K562 (cell line): ENCODE data around the gene TMEM131L. TPM values are rescaled to one million over a fixed set of nuclear protein-coding genes. Genes with fewer than 3 reads are reported as not detected.
"Not testable (repeated sequence)": the region's sequence is repeated elsewhere in the genome, so short reads cannot be mapped to it uniquely, and the experiment has no call there.

ENCODE experiments used
- ATAC-seq: fragments of 200-7000 bp; cut with Tn5 transposase; 3 replicates; pipeline ENCODE4 v1.9.1; 2020; ENCODE audit warnings: moderate library complexity
- BruUV-seq: library from RNA; stranded (reverse); fragments of 400-500 nt; replicated peaks from 2 replicates; lab custom pipeline; 2021; lab: Mats Ljungman, UMichigan
- CTCF ChIA-PET: fragments of 300-600 bp; formaldehyde crosslinking; extraction: SDS; loops from one replicate; lab custom pipeline; 2021; ENCODE audit warnings: low intra/inter-chr PET ratio; lab: Yijun Ruan, JAX
- POLR2A ChIA-PET: fragments of 300-600, 350-650 bp; sonication (Branson Sonifier 250); formaldehyde crosslinking; extraction: SDS; loops from one replicate; lab custom pipeline; 2021; ENCODE audit warnings: antibody characterized with exemption, inconsistent platforms; lab: Yijun Ruan, JAX
- DNase-seq, 4 experiments: peaks; one replicate each; pipeline versions ENCODE4 v3.0.0 to v3.0.0-alpha.2; 2011 to 2018; ENCODE audit warnings: low spot score in 3 of 4, mixed read lengths in 3 of 4; ENCODE audit errors: extremely low read depth in 1 of 4
- FAIRE-seq: peaks from 2 replicates; lab custom pipeline; 2011; peaks lifted over from hg19 to GRCh38; lab: Jason Lieb, UNC
- H2AFZ ChIP-seq: 2 replicates; pipeline ENCODE4 v1.6.0; 2011; ENCODE audit warnings: low read depth, low read length, control low read depth, inconsistent platforms
- H3K27ac ChIP-seq: fragments of 200-600 bp; 3 replicates; pipeline ENCODE4 v1.8.0; 2011; ENCODE audit warnings: low read depth, mild to moderate bottlenecking, control low read depth, inconsistent platforms, low read length, moderate library complexity, mixed read lengths; ENCODE audit errors: extremely low read depth
- H3K27me3 ChIP-seq, 2 experiments: fragments of 300-600 bp in 1 of 2; 2 replicates in 1 of 2; 3 replicates in 1 of 2; pipeline versions ENCODE4 v1.6.0 to v1.8.0; 2011; ENCODE audit warnings: inconsistent platforms in 2 of 2, low read length in 2 of 2, mild to moderate bottlenecking in 1 of 2, mixed read lengths in 1 of 2, moderate library complexity in 1 of 2; ENCODE audit not compliant: control insufficient read depth in 2 of 2, insufficient read depth in 2 of 2
- H3K36me3 ChIP-seq: fragments of 300-600 bp; 3 replicates; pipeline ENCODE4 v1.8.0; 2011; ENCODE audit warnings: mild to moderate bottlenecking, low read length, inconsistent platforms; ENCODE audit not compliant: control insufficient read depth, insufficient read depth
- H3K4me1 ChIP-seq, 2 experiments: fragments of 200-600 bp in 1 of 2; replicated peaks in 1 of 2; 2 replicates in 1 of 2; 3 replicates in 1 of 2; pipeline versions ENCODE4 v1.5.1 to v1.8.0; 2011; ENCODE audit warnings: inconsistent platforms in 2 of 2, low read length in 2 of 2, mild to moderate bottlenecking in 1 of 2, mixed read lengths in 1 of 2, moderate library complexity in 1 of 2; ENCODE audit not compliant: control insufficient read depth in 2 of 2, insufficient read depth in 2 of 2
- H3K4me2 ChIP-seq: 2 replicates; pipeline ENCODE4 v1.6.1; 2011; ENCODE audit warnings: low read length, control low read depth, inconsistent platforms, mixed read lengths; ENCODE audit not compliant: insufficient read depth
- H3K4me3 ChIP-seq: fragments of 200-600 bp; sonication (generic), shearing (Covaris generic); 2 replicates; pipeline ENCODE4 v1.5.1; 2016; ENCODE audit warnings: control low read depth, inconsistent platforms
- H3K79me2 ChIP-seq: fragments of 200-600 bp; 3 replicates; pipeline ENCODE4 v1.8.0; 2011; ENCODE audit warnings: low read length, inconsistent platforms; ENCODE audit not compliant: control insufficient read depth, insufficient read depth
- H3K9ac ChIP-seq, 2 experiments: 2 replicates each; pipeline versions ENCODE4 v1.6.0 to v1.6.1; 2011; ENCODE audit warnings: low read depth in 2 of 2, low read length in 2 of 2, control low read depth in 1 of 2, inconsistent platforms in 1 of 2, mild to moderate bottlenecking in 1 of 2, mixed read lengths in 1 of 2; ENCODE audit not compliant: insufficient read depth in 1 of 2
- H3K9me1 ChIP-seq: one replicate; pipeline ENCODE4 v1.6.0; 2011; ENCODE audit warnings: inconsistent platforms, mild to moderate bottlenecking, low read length, moderate library complexity; ENCODE audit not compliant: control insufficient read depth, insufficient read depth
- H3K9me3 ChIP-seq: replicated peaks from 2 replicates; pipeline ENCODE4 v1.5.1; 2011; ENCODE audit warnings: low read depth, low read length, inconsistent platforms; ENCODE audit not compliant: control insufficient read depth, insufficient read depth
- H4K20me1 ChIP-seq: replicated peaks from 2 replicates; pipeline ENCODE4 v1.6.1; 2011; ENCODE audit warnings: low read length, inconsistent platforms, mixed read lengths; ENCODE audit not compliant: control insufficient read depth, insufficient read depth
- ELF2 ChIP-seq: fragments of 250-450 bp; sonication (Bioruptor Pico); IDR thresholded peaks from 2 replicates; pipeline ENCODE4 v1.5.0; 2021; ENCODE audit warnings: mild to moderate bottlenecking
- FIP1L1 ChIP-seq: fragments of 200-400 bp; formaldehyde crosslinking; IDR thresholded peaks from 2 replicates; pipeline ENCODE4 v1.6.1; 2018; ENCODE audit warnings: mild to moderate bottlenecking, low read depth, low read length; ENCODE audit not compliant: poor library complexity, severe bottlenecking
- HNRNPK ChIP-seq: fragments of 200-400 bp; formaldehyde crosslinking; IDR thresholded peaks from one replicate; pipeline ENCODE4 v1.6.1; 2018; ENCODE audit warnings: mild to moderate bottlenecking, low read depth, low read length; ENCODE audit not compliant: poor library complexity, severe bottlenecking
- ZBTB1 ChIP-seq: sonication (generic); formaldehyde crosslinking; IDR thresholded peaks from 2 replicates; pipeline ENCODE4 v1.8.1; 2023; ENCODE audit warnings: missing genetic modification reagents, low read depth, mild to moderate bottlenecking, borderline replicate concordance
- ZNF347 ChIP-seq: fragments of 450-650 bp; formaldehyde crosslinking; IDR thresholded peaks from 2 replicates; pipeline ENCODE4 v1.4.0; 2020; ENCODE audit warnings: low read depth, mild to moderate bottlenecking, moderate library complexity
- WGBS: fragments of 100-300 bp; shearing (Covaris generic); methylation state at CpG from one replicate; pipeline ENCODE4 v1.1.6; 2016; ENCODE audit warnings: low coverage, mixed read lengths; ENCODE audit not compliant: insufficient coverage; ENCODE audit errors: missing lambda C conversion rate; 5-methylcytosine and 5-hydroxymethylcytosine counted together
- in situ Hi-C: fragments of 300-500 bp; cut with MboI; formaldehyde crosslinking; loops from 4 replicates; pipeline ENCODE4 v1.15.0; 2018; ENCODE audit warnings: inconsistent platforms, mixed read lengths
- intact Hi-C: fragments of 100-400 bp; cut with micrococcal nuclease; formaldehyde crosslinking; loops from 2 replicates; pipeline ENCODE4 v1.14.2; 2022
- polyA plus RNA-seq, 8 experiments: library from polyadenylated mRNA; depleted of rRNA in 4 of 8; stranded (reverse) in 5 of 8; unstranded in 3 of 8; fragments of >200 nt; fragmentation: Nextera tagmentation in 2 of 8; fragmentation: Illumina TruSeq in 1 of 8; extraction: Ambion mirVana in 2 of 8; extraction: Trizol in 1 of 8; gene quantifications; 2 replicates each; pipeline versions ENCODE4 v1.2.1 to v1.2.3, GENCODE V29; 2011 to 2014; ENCODE audit warnings: inconsistent platforms in 1 of 8, missing spikeins in 1 of 8
- total RNA-seq, 7 experiments: library from RNA; depleted of rRNA in 6 of 7; stranded (reverse); fragments of >200 nt in 6 of 7; fragmentation: Illumina TruSeq in 2 of 7; extraction: Trizol in 2 of 7; gene quantifications; 2 replicates each; pipeline versions ENCODE4 v1.2.1 to v1.2.3, GENCODE V29; 2011 to 2021; ENCODE audit warnings: low replicate concordance in 1 of 7

The TMEM131L gene
- total and polyA plus RNA-seq, 9 of the 15 experiments (the other 6 are each of a cell fraction or from before 2014, with no cell fraction given), result 1.2 to 20.8 (median 12.9) TPM

DNA sequence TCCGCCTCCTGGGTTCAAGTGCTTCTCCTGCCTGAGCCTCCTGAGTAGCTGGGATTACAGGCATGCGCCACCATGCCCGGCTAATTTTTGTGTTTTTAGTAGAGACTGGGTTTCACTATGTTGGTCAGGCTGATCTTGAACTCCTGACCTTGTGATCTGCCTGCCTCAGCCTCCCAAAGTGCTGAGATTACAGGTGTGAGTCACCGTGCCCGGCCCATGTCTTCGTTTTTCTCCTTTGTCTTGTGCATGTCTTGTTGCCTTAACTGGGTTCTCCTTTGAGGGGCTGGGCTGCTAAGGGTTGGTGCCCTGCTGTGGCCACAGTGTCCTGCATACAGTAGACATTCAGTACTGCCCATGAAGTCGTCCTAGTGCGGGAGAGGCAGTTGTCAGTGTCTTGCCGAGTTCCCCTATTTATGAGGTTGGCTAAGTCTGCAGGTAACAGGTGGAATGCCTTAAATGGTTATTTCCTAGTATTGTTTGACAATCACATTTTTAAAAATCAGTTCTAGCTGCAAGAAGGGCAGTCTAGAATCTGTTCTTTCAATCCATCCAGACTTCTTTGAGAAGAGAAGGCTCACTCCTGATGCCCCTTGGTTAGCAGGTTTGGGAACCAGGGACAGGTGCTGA is 5.0 kb downstream of the TMEM131L start:
- H2AFZ ChIP-seq, H4K20me1 ChIP-seq, FAIRE-seq, DNase-seq, H3K4me3 ChIP-seq, intact Hi-C loops, H3K27ac ChIP-seq, CTCF ChIA-PET, H3K4me2 ChIP-seq, H3K9me3 ChIP-seq, H3K9me1 ChIP-seq, H3K27me3 ChIP-seq, in situ Hi-C loops, BruUV-seq, ATAC-seq, H3K9ac ChIP-seq: not testable (repeated sequence)
- POLR2A ChIA-PET, result interaction anchor here (1.0 kb wide), 1 partner anchor 15 kb away, joined by 3 read pairs; no protein-coding TSS in a partner anchor
- H3K36me3 ChIP-seq, result peaks cover 55% of the 10 kb centered on the region
- 68% methylated on average over 9 of the region's 9 CpGs for WGBS
- H3K79me2 ChIP-seq, result peaks cover 67% of the 10 kb centered on the region
- peaks cover 13 to 14% of the 10 kb centered on the region in 2 experiments; a peak in 4 of 5 replicates for H3K4me1 ChIP-seq

DNA sequence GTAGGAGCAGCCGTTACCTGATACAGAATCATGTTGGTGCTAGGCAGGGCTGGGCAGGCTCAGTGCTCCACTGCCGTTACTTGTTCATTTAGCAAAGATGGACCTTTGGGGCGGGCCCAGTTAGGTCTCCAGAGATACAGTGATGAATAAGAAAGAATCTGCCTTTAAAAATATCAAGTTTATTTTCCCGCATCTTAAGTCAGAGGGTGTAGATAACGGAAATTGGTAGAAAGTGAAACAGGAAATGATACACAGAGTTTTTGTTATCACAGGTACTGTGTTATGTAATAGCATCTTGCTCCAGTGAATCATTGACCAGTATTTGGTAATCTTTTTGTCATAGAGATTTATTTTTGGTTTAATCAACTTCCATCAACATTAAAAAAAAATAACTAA is 5.5 kb downstream of the TMEM131L start:
- WGBS, result 94% methylated on average over 5 of the region's 5 CpGs
- no peak for TF ChIP-seq ELF2 (CRISPR knock-in tag)
- no peak for TF ChIP-seq HNRNPK
- TF ChIP-seq FIP1L1, result no peak
- no peak for TF ChIP-seq ZNF347 (CRISPR knock-in tag)
- no peak for TF ChIP-seq ZBTB1
- no TSS peak for BruUV-seq
- no peaks in the 10 kb centered on the region for H3K9me1 ChIP-seq
- no peaks in the 10 kb centered on the region; the same call in 1 of the 2 replicates for H4K20me1 ChIP-seq
- H3K4me1 ChIP-seq, result peaks cover 8 to 14% of the 10 kb centered on the region in 2 experiments; a peak in 4 of 5 replicates
- no peak overlapping the region for H3K9ac ChIP-seq
- FAIRE-seq, result no peak
- intact Hi-C loops (no loop called here), in situ Hi-C loops (no loop called here)
- no peaks in the 10 kb centered on the region for H3K27me3 ChIP-seq
- no peak overlapping the region for H3K4me2 ChIP-seq
- no peaks in the 10 kb centered on the region for H3K9me3 ChIP-seq
- H2AFZ ChIP-seq, result no peak overlapping the region
- peaks cover 63% of the 10 kb centered on the region for H3K79me2 ChIP-seq
- peaks cover 55% of the 10 kb centered on the region for H3K36me3 ChIP-seq
- no peak overlapping the region for H3K4me3 ChIP-seq
- CTCF ChIA-PET, result no interaction called here
- POLR2A ChIA-PET, result no interaction called here
- no peak for DNase-seq
- H3K27ac ChIP-seq, result no peak overlapping the region
- no peak for ATAC-seq
